ENCODE data around the gene ASNSD1. TPM values are rescaled to one million over a fixed set of nuclear protein-coding genes. Genes with fewer than 3 reads are reported as not detected.

ASNSD1 gene
- total and polyA plus RNA-seq, 2 experiments from 2014 or later, result 38.4 to 49.7 TPM

- H3K4me2 ChIP-seq, result no peak overlapping the region
Observed at GRCh38 chr2:189639007-189639609, 22.2 kb upstream of the ASNSD1 start.

More at GRCh38 chr2:189639007-189639609, 22.2 kb upstream of the ASNSD1 start:
- H3K27ac Mint-ChIP-seq, result no peak overlapping the region
- TF ChIP-seq CREB1 (CRISPR knock-in tag; IDR thresholded peaks at IDR 0.05; ENCODE audit: low read depth), result no peak
- TF ChIP-seq JUNB (IDR thresholded peaks at IDR 0.05; ENCODE audit: unreplicated experiment), result no peak
- TF ChIP-seq EZH2 (IDR thresholded peaks at IDR 0.05; ENCODE audit: low read depth, unreplicated experiment), result no peak
- TF ChIP-seq ZNF331 (CRISPR knock-in tag; IDR thresholded peaks at IDR 0.05; ENCODE audit: low read depth), result no peak
- TF ChIP-seq REST (IDR thresholded peaks at IDR 0.05; ENCODE audit: unreplicated experiment), result no peak
- TF ChIP-seq NANOG (IDR thresholded peaks at IDR 0.05; ENCODE audit: borderline replicate concordance), result no peak
- TF ChIP-seq ZNF462 (CRISPR knock-in tag; IDR thresholded peaks at IDR 0.05), result no peak
- no peak for TF ChIP-seq ETS1 (IDR thresholded peaks at IDR 0.05)
- no peak for TF ChIP-seq STAT1 (IDR thresholded peaks at IDR 0.05; ENCODE audit: unreplicated experiment)
- TF ChIP-seq POLR2AphosphoS5 (IDR thresholded peaks at IDR 0.05; ENCODE audit: low read depth), result no peak
- no peak for TF ChIP-seq EZH2phosphoT487 (IDR thresholded peaks at IDR 0.05; ENCODE audit: unreplicated experiment)
- no peak for TF ChIP-seq CTCF (conservative IDR thresholded peaks at IDR 0.05; ENCODE audit: low read depth in 2 of 2)
- TF ChIP-seq ZNF114 (CRISPR knock-in tag; IDR thresholded peaks at IDR 0.05), result no peak
- Histone ChIP-seq H3K4me3 (no peak overlapping the region), H3K27ac (ENCODE audit: low read depth) (no peak overlapping the region), H4K20me1 (replicated peaks; ENCODE audit: insufficient read depth) (no peaks in the 10 kb centered on the region), H3F3A (replicated peaks; ENCODE audit: low read depth) (no peaks in the 10 kb centered on the region), H3K4me1 (ENCODE audit: insufficient read depth) (peaks cover 11% of the 10 kb centered on the region; the same call in 1 of the 2 replicates), H3K9me2 (ENCODE audit: insufficient read depth) (no peaks in the 10 kb centered on the region; the same call in 1 of the 2 replicates), H3K36me3 (ENCODE audit: insufficient read depth) (no peaks in the 10 kb centered on the region), H3K79me2 (replicated peaks; ENCODE audit: insufficient read depth) (no peaks in the 10 kb centered on the region), H2AFZ (no peak overlapping the region), H3K27me3 (ENCODE audit: insufficient read depth) (no peaks in the 10 kb centered on the region)
- no peaks in the 10 kb centered on the region for H3K27me3 Mint-ChIP-seq (ENCODE audit: insufficient read depth, low read depth, poor library complexity)
- H3K4me3 Mint-ChIP-seq, result no peak overlapping the region
- ATAC-seq, result no peak
- peaks cover 11% of the 10 kb centered on the region for H3K4me1 Mint-ChIP-seq
- no peak for DNase-seq (ENCODE audit: low spot score)
- H3K36me3 Mint-ChIP-seq (ENCODE audit: low read depth), result no peaks in the 10 kb centered on the region
- H3K9me3 Mint-ChIP-seq, result no peaks in the 10 kb centered on the region

All from GM23338 (cell line).